Measurements from ENCODE around the gene ADK. TPM values are rescaled to one million over a fixed set of nuclear protein-coding genes. Genes with fewer than 3 reads are reported as not detected.
A peak's percentile ranks its signal among the peaks of the same experiment; 100 is the strongest.
"Not testable (repeated sequence)": the region's sequence is repeated elsewhere in the genome, so short reads cannot be mapped to it uniquely, and the experiment has no call there.

Gene ADK
- total RNA-seq, 1 experiment from 2014 or later = 51.4 TPM

GRCh38 chr10:74488907-74489306, 337.9 kb downstream of the ADK start:
- DNase-seq (ENCODE audit: low spot score) = no peak

GRCh38 chr10:74490551-74490950, 339.5 kb downstream of the ADK start:
- no peak for DNase-seq (ENCODE audit: low spot score)

DNA sequence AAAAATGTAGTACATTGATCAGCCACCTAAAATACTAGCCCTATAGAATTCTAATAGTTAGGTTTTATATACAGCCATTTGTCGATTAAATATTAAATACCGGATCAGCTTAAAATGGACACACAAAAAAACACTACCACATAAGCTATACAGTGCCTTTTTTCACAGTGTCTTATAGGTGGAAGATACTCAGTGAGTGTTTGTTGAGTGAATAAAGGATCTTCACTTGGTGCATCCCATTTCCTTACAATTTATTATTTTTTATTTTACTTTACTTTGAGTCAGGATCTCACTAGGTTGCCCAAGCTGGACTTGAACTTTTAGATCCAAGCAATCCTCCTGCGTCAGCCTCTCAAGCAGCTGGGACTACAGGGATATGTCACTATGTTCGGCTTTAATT, 340.0 kb downstream of the ADK start:
- DNase-seq (ENCODE audit: low spot score) = no peak

- not testable (repeated sequence) for DNase-seq (ENCODE audit: low spot score)
Observed at GRCh38 chr10:74496276-74496675, 345.3 kb downstream of the ADK start.

DNA sequence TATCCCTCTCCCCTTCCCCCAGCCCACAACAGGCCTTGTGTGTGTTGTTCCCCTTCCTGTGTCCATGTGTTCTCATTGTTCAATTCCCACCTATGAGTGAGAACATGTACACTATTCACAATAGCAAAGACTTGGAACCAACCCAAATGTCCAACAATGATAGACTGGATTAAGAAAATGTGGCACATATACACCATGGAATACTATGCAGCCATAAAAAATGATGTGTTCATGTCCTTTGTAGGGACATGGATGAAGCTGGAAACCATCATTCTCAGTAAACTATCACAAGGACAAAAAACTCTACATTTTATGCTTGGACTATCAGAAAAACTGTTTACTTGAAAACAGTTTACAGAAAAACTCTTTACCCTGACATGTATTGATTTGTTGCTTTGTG, 347.6 kb downstream of the ADK start:
- not testable (repeated sequence) for DNase-seq (ENCODE audit: low spot score)

- no peak for DNase-seq (ENCODE audit: low spot score)
Observed at GRCh38 chr10:74500026-74500704, 349.1 kb downstream of the ADK start.

GRCh38 chr10:74500816-74501215, 349.8 kb downstream of the ADK start:
- DNase-seq (ENCODE audit: low spot score) = peak; percentile 3

DNA sequence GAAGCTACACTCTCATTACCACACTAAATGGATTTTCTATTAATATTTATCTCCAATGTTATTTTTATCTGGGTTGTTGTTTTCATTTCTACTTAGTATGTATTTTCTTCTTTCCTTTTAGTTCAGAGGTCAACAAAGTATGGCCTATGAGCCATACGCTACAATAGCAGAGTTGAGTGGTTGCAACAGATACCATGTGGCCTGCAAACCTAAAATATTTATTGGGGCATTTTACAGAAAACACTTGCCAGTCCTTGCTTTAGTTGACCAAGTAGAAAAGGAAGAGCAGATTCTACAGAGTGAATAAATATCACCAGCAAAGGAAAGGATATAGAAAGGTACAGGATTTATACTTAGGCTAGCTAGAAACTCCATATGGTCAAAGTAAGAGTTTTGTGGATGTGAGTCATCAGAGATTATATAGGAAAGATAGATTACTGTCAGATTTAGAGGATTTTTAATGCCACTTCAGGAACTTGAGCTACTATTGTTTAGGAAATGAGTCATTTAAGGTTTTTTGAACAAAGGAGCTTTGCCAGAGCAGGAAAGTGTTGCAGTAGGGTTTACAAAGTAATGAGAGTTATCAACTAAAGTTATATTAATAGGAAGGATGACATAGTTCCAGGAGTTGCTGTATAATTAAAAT, 352.1 kb downstream of the ADK start:
- DNase-seq (ENCODE audit: low spot score) = peak; percentile 81

DNA sequence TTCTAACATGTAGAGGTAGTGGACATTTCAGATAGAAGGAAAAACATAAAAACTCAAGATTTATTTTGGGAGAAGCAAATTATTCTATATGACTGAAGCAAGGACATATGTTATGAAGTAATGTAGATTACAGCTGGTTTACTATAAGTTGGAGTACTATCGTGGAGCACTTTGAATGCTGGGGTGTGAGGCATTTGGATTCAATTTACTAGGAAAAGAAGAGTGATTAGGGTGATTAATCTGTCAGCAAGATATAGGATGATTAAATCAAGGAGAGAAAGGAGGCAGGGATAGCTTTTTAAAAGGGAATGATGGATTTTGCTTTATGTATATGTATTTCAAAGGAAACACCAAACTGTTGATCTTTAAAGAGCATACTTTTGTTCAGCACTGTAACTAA, 356.9 kb downstream of the ADK start:
- no peak for DNase-seq (ENCODE audit: low spot score)

DNA sequence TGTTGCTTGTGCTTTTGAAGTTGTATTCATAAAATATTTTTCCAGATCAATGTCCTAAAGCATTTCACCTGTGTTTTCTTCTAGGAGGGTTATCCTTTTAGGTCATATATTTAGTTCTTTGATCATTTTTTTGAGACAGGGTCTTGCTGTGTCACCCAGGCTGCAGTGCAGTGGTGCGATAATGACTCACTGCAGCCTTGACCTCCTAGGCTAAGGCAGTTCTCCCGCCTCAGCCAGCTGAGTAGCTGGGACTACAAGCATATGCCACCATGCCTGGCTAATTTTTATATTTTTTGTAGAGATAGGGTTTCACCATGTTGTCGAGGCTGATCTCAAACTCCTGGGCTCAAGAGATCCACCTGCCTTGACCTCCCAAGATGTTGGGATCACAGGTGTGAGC, 359.6 kb downstream of the ADK start:
- no peak for DNase-seq (ENCODE audit: low spot score)

DNA sequence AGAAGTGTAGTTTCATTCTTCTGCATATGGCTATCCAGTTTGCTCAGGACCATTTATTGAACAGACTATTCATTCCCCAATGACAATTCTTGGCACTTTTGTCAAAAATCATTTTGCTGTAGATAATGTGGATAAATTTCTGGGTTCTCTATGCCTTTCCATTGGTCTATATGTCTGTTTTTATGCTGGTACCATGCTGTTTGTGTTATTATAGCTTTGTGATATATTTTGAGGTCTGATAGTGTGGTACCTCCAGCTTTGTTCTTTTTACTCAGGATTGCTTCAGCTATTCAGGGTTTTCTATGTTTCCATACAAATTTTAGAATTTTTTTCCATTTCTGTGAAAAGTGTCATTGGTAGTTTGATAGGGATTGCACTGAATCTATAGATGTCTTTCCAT, 360.0 kb downstream of the ADK start:
- no peak for DNase-seq (ENCODE audit: low spot score)

DNA sequence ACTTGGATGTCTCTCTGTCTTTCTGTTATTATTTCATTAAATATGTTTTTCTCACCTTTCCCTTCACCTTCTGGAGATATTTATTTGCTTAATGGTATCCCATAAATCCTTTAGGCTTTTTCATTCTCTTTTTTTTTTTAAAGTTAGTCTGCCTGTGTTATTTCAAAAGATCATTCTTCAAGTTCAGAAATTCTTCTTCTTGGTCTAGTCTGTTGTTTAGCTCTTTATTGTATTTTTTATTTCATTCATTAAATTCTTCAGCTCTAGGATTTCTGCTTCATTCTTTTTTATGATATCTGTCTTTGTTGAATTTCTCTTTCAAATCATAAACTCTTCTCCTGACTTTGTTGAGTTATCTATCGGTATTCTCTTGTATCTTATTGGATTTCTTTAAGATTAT, 363.3 kb downstream of the ADK start:
- DNase-seq (ENCODE audit: low spot score) = no peak

- DNase-seq (ENCODE audit: low spot score) = no peak
Observed at GRCh38 chr10:74518061-74518460, 367.0 kb downstream of the ADK start.

GRCh38 chr10:74521526-74521925, 370.5 kb downstream of the ADK start:
- no peak for DNase-seq (ENCODE audit: low spot score)

GRCh38 chr10:74523199-74523598, 372.2 kb downstream of the ADK start:
- no peak for DNase-seq (ENCODE audit: low spot score)

DNA sequence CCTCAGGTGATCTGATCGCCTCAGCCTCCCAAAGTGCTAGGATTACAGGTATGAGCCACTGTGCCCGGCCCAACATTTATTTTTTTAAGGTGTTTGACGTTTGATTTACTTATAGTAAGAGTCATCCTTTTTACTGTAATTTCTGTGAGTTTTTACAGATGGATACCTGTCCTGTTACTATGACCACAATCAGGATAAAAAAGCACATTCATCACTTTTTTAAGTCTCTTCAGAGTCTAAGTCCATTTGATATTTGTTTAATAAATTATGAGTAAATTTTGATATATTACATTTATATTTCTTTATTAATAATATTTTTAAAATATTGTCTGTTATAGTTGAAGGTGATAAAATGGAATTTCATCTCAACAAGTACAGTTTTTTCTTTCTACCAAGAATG, 374.9 kb downstream of the ADK start:
- DNase-seq (ENCODE audit: low spot score) = no peak

- not testable (repeated sequence) for DNase-seq (ENCODE audit: low spot score)
Observed at GRCh38 chr10:74527611-74528010, 376.6 kb downstream of the ADK start.

DNA sequence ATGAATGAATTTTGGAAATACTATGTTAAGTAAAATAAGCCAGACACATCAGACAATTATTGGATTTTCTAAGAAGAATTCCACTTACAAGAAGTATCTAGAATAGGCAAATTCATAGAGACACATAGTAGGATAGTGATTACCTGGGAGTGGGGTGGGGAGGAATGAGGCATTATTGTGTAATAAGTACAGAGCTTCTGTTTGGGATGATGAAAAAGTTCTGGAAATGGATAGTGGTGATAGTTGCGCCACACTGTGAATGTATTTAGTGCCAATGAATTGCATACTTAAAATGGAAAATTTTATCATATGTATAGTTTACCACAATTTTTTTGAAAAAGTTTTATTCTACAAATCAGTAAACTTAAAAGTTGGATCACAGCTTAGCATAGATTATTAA, 378.2 kb downstream of the ADK start:
- no peak for DNase-seq (ENCODE audit: low spot score)

- no peak for DNase-seq (ENCODE audit: low spot score)
Observed at GRCh38 chr10:74530981-74531380, 380.0 kb downstream of the ADK start.

DNA sequence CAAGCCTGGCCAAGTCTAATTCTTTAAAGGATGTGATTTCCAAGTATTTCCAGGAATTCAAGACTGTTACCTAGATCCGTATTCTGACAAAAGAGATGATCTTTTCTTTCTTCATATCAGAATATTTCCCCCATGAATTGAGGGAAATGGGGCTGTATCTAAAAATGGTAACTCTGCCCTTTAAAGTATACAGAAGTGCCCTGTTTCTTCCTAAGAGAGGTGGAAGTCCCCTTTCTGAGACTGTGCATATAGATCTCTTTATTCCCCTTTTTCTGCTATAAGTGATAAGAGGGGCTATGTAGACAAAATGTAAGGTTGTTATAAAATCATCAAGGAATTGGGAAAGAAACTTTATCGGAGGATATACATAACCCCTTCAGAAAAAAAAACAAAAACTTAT, 388.3 kb downstream of the ADK start:
- DNase-seq (ENCODE audit: low spot score) = no peak

DNA sequence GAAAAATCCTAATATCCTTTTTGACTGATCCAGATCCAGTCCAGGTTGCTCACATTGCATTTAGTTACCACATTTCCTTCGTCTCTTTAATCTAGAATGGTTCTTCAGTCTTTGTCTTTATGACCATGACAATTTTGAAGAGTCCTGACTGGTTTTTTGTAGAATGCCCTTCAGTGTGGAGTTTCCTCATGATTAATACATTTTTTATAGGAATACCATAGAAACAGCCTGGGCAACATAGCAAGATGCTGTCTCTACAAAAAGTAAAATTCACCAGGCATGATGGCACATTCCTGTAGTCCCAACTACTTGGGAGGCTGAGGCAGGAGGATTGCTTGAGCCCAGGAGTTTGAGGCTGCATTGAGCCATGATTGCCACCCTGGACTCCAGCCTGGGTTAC, 390.4 kb downstream of the ADK start:
- no peak for DNase-seq (ENCODE audit: low spot score)

GRCh38 chr10:74542077-74542476, 391.1 kb downstream of the ADK start:
- no peak for DNase-seq (ENCODE audit: low spot score)

DNA sequence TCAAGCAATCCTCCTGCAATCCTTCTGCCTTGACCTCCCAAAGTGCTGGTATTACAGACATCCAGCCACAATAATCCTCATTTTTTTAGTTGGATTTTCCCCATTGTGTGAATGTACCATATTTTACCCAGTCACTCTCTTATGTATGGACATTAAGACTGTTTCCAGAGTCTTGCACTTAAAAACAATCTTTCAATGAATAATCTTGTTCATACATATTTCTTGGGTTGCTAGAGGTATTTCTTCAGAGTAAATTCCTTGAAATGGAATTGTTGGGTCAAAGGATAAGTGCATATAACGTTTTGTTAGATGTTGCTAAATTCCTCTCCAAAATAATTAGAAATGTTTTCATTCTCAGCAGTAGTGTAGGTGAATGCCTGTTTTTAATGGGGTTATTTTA, 392.3 kb downstream of the ADK start:
- DNase-seq (ENCODE audit: low spot score) = no peak

DNA sequence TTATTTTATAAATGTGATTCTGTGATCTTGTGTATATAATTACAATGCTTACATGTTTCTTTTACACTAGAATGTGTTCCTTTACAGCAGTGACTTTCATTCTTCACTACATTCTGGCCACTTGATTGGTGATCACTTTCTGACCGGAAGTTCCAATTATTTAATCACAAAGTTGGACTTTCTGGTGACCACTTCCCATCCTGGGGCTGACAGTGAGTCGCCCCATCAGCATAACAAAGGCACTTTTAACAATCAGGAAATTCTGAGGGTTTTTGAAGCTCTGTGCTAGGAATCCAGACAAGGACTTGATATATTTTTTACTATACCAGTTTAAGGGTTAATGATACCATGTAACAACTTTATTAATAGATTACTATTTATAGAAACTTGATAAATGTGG, 393.1 kb downstream of the ADK start:
- peak; percentile 30 for DNase-seq (ENCODE audit: low spot score)
